PC-9 (cell line): ENCODE results near the gene CNBP. TPM values are rescaled to one million over a fixed set of nuclear protein-coding genes. Genes with fewer than 3 reads are reported as not detected.

ENCODE experiments used
- BruUV-seq: library from RNA; stranded (reverse); fragments of 400-500 nt; replicated peaks from 2 replicates; lab custom pipeline; 2021; lab: Mats Ljungman, UMichigan
- CTCF ChIA-PET: fragments of 300-600 bp; sonication (Branson Sonifier 250); formaldehyde crosslinking; loops from one replicate; lab custom pipeline; 2022; ENCODE audit warnings: antibody characterized with exemption; lab: Charles Lee
- POLR2A ChIA-PET: fragments of 300-600 bp; sonication (Branson Sonifier 250); formaldehyde crosslinking; loops from one replicate; lab custom pipeline; 2022; ENCODE audit warnings: antibody characterized with exemption; ENCODE audit not compliant: unreplicated experiment; lab: Charles Lee
- DNase-seq, 2 experiments: peaks; one replicate each; pipeline versions ENCODE4 v3.0.0 to v3.0.0-alpha.2; 2015 to 2022; ENCODE audit warnings: mixed read lengths in 1 of 2
- H2AFZ ChIP-seq: fragments of 200-600 bp; sonication (generic); 2 replicates; pipeline ENCODE4 v1.8.1; 2017; ENCODE audit warnings: antibody characterized with exemption
- H3F3A ChIP-seq: fragments of 200-600 bp; sonication (generic); 2 replicates; pipeline ENCODE4 v1.8.1; 2017; ENCODE audit warnings: antibody characterized with exemption, mild to moderate bottlenecking, low read depth; ENCODE audit not compliant: insufficient read depth
- H3K27ac ChIP-seq: fragments of 200-600 bp; sonication (generic); 2 replicates; pipeline ENCODE4 v1.6.1; 2016; ENCODE audit warnings: mixed run types
- H3K27me3 ChIP-seq: fragments of 200-600 bp; sonication (generic); 2 replicates; pipeline ENCODE4 v1.6.1; 2016; ENCODE audit warnings: low read depth, mixed run types; ENCODE audit not compliant: insufficient read depth
- H3K36me3 ChIP-seq: fragments of 200-600 bp; sonication (generic); 2 replicates; pipeline ENCODE4 v1.6.1; 2016; ENCODE audit warnings: low read depth, mixed run types
- H3K4me1 ChIP-seq: fragments of 200-600 bp; sonication (generic); replicated peaks from 2 replicates; pipeline ENCODE4 v1.6.1; 2016; ENCODE audit warnings: mixed run types; ENCODE audit not compliant: insufficient read depth
- H3K4me2 ChIP-seq: fragments of 200-600 bp; sonication (generic); 2 replicates; pipeline ENCODE4 v1.6.1; 2017; ENCODE audit warnings: mixed run types
- H3K4me3 ChIP-seq: fragments of 200-600 bp; sonication (generic); 2 replicates; pipeline ENCODE4 v1.6.1; 2016; ENCODE audit warnings: mixed run types
- H3K79me2 ChIP-seq: fragments of 200-600 bp; sonication (generic); 2 replicates; pipeline ENCODE4 v1.6.1; 2017; ENCODE audit warnings: low read depth, mixed run types
- H3K9me2 ChIP-seq: fragments of 200-600 bp; sonication (generic); 2 replicates; pipeline ENCODE4 v1.8.1; 2017; ENCODE audit warnings: mild to moderate bottlenecking; ENCODE audit not compliant: insufficient read depth
- H3K9me3 ChIP-seq: fragments of 200-600 bp; sonication (generic); 2 replicates; pipeline ENCODE4 v1.8.1; 2016; ENCODE audit warnings: low read depth; ENCODE audit not compliant: insufficient read depth
- H4K20me1 ChIP-seq: fragments of 200-600 bp; sonication (generic); 2 replicates; pipeline ENCODE4 v1.8.1; 2017; ENCODE audit not compliant: insufficient read depth
- EZH2 ChIP-seq: fragments of 200-600 bp; sonication (generic); IDR thresholded peaks from 2 replicates; pipeline ENCODE4 v1.8.0; 2017; ENCODE audit warnings: antibody characterized with exemption, low read depth
- intact Hi-C: fragments of 100-400 bp; cut with micrococcal nuclease; formaldehyde crosslinking; loops from one replicate; pipeline ENCODE4 v1.10.0; 2022; ENCODE audit not compliant: unreplicated experiment
- total RNA-seq: library from RNA; stranded (reverse); gene quantifications from 2 replicates; pipeline ENCODE4 v1.2.3, GENCODE V29; 2021
- TF ChIP-seq, protein P1 (sequence below): fragments of 200-600 bp; sonication (generic); conservative IDR thresholded peaks from 2 replicates; pipeline ENCODE4 v1.6.1; 2017; ENCODE audit warnings: mixed run types, antibody characterized with exemption, mild to moderate bottlenecking, moderate library complexity

The CNBP gene
- total RNA-seq, 1 experiment from 2014 or later = 265 TPM

- peaks cover 31% of the 10 kb centered on the region for H3F3A ChIP-seq
- no peak overlapping the region for H3K4me2 ChIP-seq
- intact Hi-C loops = no loop called here
- no peaks in the 10 kb centered on the region for H4K20me1 ChIP-seq
- H3K9me3 ChIP-seq = no peaks in the 10 kb centered on the region; the same call in 1 of the 2 replicates
- H3K27ac ChIP-seq = no peak overlapping the region
- CTCF ChIA-PET = no interaction called here
- POLR2A ChIA-PET = interaction anchor here (0.7 kb wide), 1 partner anchor 27 kb away, joined by 3 read pairs; no protein-coding TSS in a partner anchor
- no TSS peak for BruUV-seq
- no peak for TF ChIP-seq EZH2
- TF ChIP-seq, protein P1, sequence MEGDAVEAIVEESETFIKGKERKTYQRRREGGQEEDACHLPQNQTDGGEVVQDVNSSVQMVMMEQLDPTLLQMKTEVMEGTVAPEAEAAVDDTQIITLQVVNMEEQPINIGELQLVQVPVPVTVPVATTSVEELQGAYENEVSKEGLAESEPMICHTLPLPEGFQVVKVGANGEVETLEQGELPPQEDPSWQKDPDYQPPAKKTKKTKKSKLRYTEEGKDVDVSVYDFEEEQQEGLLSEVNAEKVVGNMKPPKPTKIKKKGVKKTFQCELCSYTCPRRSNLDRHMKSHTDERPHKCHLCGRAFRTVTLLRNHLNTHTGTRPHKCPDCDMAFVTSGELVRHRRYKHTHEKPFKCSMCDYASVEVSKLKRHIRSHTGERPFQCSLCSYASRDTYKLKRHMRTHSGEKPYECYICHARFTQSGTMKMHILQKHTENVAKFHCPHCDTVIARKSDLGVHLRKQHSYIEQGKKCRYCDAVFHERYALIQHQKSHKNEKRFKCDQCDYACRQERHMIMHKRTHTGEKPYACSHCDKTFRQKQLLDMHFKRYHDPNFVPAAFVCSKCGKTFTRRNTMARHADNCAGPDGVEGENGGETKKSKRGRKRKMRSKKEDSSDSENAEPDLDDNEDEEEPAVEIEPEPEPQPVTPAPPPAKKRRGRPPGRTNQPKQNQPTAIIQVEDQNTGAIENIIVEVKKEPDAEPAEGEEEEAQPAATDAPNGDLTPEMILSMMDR = no peak
- H3K9me2 ChIP-seq = no peaks in the 10 kb centered on the region; the same call in 1 of the 2 replicates
- H3K4me3 ChIP-seq = no peak overlapping the region
- no peak for DNase-seq
- H3K27me3 ChIP-seq = no peaks in the 10 kb centered on the region
- H3K36me3 ChIP-seq = no peaks in the 10 kb centered on the region
- no peaks in the 10 kb centered on the region for H3K79me2 ChIP-seq
- no peak overlapping the region for H2AFZ ChIP-seq
- peaks cover 32% of the 10 kb centered on the region for H3K4me1 ChIP-seq
These were observed 15.7 kb upstream of the CNBP start for GRCh38 chr3:129199366-129199765.

GRCh38 chr3:129197321-129197720 is 13.6 kb upstream of the CNBP start:
- intact Hi-C loops = loop anchor here (1.0 to 2.0 kb wide), 2 partner anchors 13 to 48 kb away; no protein-coding TSS in a partner anchor
- H2AFZ ChIP-seq = no peak overlapping the region
- ChIA-PET POLR2A (no interaction called here), CTCF (interaction anchor here (2.6 kb wide), 1 partner anchor 48 kb away, joined by 21 read pairs; no protein-coding TSS in a partner anchor)
- peaks cover 32% of the 10 kb centered on the region for H3K4me1 ChIP-seq
- H3K4me2 ChIP-seq = peak overlapping the region; percentile 14
- peak overlapping the region; percentile 23; the same call in 1 of the 2 replicates for H3K27ac ChIP-seq
- H4K20me1 ChIP-seq = no peaks in the 10 kb centered on the region
- peaks cover 31% of the 10 kb centered on the region for H3F3A ChIP-seq
- TF ChIP-seq, protein P1 = no peak
- TF ChIP-seq EZH2 = no peak
- no peaks in the 10 kb centered on the region for H3K79me2 ChIP-seq
- no peak overlapping the region for H3K4me3 ChIP-seq
- H3K9me2 ChIP-seq = no peaks in the 10 kb centered on the region; the same call in 1 of the 2 replicates
- BruUV-seq = no TSS peak
- no peaks in the 10 kb centered on the region for H3K36me3 ChIP-seq
- H3K27me3 ChIP-seq = no peaks in the 10 kb centered on the region
- peak; percentile 61 to 63 for DNase-seq
- H3K9me3 ChIP-seq = no peaks in the 10 kb centered on the region; the same call in 1 of the 2 replicates

- Histone ChIP-seq H3K4me2 (peak overlapping the region; percentile 70), H3F3A (peaks cover 31% of the 10 kb centered on the region), H2AFZ (no peak overlapping the region), H3K4me3 (no peak overlapping the region), H3K9me2 (no peaks in the 10 kb centered on the region; the same call in 1 of the 2 replicates), H3K27me3 (no peaks in the 10 kb centered on the region), H3K9me3 (no peaks in the 10 kb centered on the region), H4K20me1 (no peaks in the 10 kb centered on the region), H3K27ac (peak overlapping the region; percentile 71), H3K36me3 (no peaks in the 10 kb centered on the region), H3K4me1 (peaks cover 32% of the 10 kb centered on the region), H3K79me2 (no peaks in the 10 kb centered on the region)
- no TSS peak for BruUV-seq
- no peak for TF ChIP-seq EZH2
- TF ChIP-seq, protein P1 = no peak
- no peak for DNase-seq
- intact Hi-C loops = loop anchor here (2.0 kb wide), 1 partner anchor 14 kb away; no protein-coding TSS in a partner anchor
- POLR2A ChIA-PET = interaction anchor here (0.8 kb wide), 1 partner anchor 13 kb away, joined by 3 read pairs; no protein-coding TSS in a partner anchor
- CTCF ChIA-PET = interaction anchor here (0.7 to 2.6 kb wide), 4 partner anchors 11 to 227 kb away, joined by 3 to 21 read pairs (median 4); no protein-coding TSS in a partner anchor
These were observed 12.9 kb upstream of the CNBP start for GRCh38 chr3:129196601-129197000.
